Loucy (cell line): ENCODE data around the gene KCNMB2.

ENCODE experiments used
- CTCF ChIP-seq: fragments of 200-600 bp; sonication (generic); conservative IDR thresholded peaks from 2 replicates; pipeline ENCODE4 v1.5.1; 2014; ENCODE audit warnings: mild to moderate bottlenecking, antibody characterized with exemption, low read length
- EZH2phosphoT487 ChIP-seq: fragments of 200-600 bp; IDR thresholded peaks from 2 replicates; pipeline ENCODE4 v1.6.1; 2018; ENCODE audit warnings: antibody characterized with exemption, mild to moderate bottlenecking, moderate library complexity, borderline replicate concordance

- no peak for TF ChIP-seq CTCF
- TF ChIP-seq EZH2phosphoT487, result no peak
Observed at GRCh38 chr3:178847190-178847589, 311.0 kb downstream of the KCNMB2 start.
